H9 (cell line): ENCODE results near the gene SCGB1A1. TPM values are rescaled to one million over a fixed set of nuclear protein-coding genes. Genes with fewer than 3 reads are reported as not detected.

ENCODE experiments used
- DNase-seq: peaks from one replicate; pipeline ENCODE4 v3.0.0-alpha.2; 2017
- H2AFZ ChIP-seq: one replicate; pipeline ENCODE4 v1.6.1; 2013; ENCODE audit warnings: mild to moderate bottlenecking, low read length, control low read depth, moderate library complexity
- H2AK5ac ChIP-seq: 2 replicates; pipeline ENCODE4 v1.6.1; 2013; ENCODE audit warnings: low read length, control low read depth, mixed read lengths; ENCODE audit not compliant: insufficient read length
- H2BK120ac ChIP-seq: one replicate; pipeline ENCODE4 v1.6.1; 2013; ENCODE audit warnings: low read depth, mild to moderate bottlenecking, low read length, control low read depth, inconsistent platforms; ENCODE audit not compliant: poor library complexity, severe bottlenecking
- H2BK12ac ChIP-seq: 2 replicates; pipeline ENCODE4 v1.6.1; 2013; ENCODE audit warnings: low read length, control low read depth, mixed read lengths, low read depth; ENCODE audit not compliant: insufficient read length
- H2BK15ac ChIP-seq: 2 replicates; pipeline ENCODE4 v1.6.1; 2013; ENCODE audit warnings: low read depth, low read length, control low read depth
- H2BK20ac ChIP-seq: one replicate; pipeline ENCODE4 v1.6.1; 2013; ENCODE audit warnings: low read depth, mild to moderate bottlenecking, low read length, control low read depth, inconsistent platforms; ENCODE audit not compliant: poor library complexity, severe bottlenecking
- H2BK5ac ChIP-seq: 2 replicates; pipeline ENCODE4 v1.6.1; 2013; ENCODE audit warnings: low read length, control low read depth, mixed read lengths; ENCODE audit not compliant: insufficient read length
- H3K14ac ChIP-seq: 2 replicates; pipeline ENCODE4 v1.6.1; 2013; ENCODE audit warnings: low read length, control low read depth; ENCODE audit not compliant: insufficient read depth
- H3K18ac ChIP-seq: 2 replicates; pipeline ENCODE4 v1.6.1; 2013; ENCODE audit warnings: low read depth, mild to moderate bottlenecking, mixed read lengths, low read length, control low read depth; ENCODE audit not compliant: insufficient read length
- H3K23ac ChIP-seq: 2 replicates; pipeline ENCODE4 v1.6.1; 2013; ENCODE audit warnings: low read length, control low read depth, mixed read lengths, low read depth; ENCODE audit not compliant: insufficient read length
- H3K23me2 ChIP-seq: 2 replicates; pipeline ENCODE4 v1.6.1; 2013; ENCODE audit warnings: low read depth, mild to moderate bottlenecking, mixed read lengths, low read length, control low read depth; ENCODE audit not compliant: insufficient read length, poor library complexity, severe bottlenecking
- H3K27ac ChIP-seq: 2 replicates; pipeline ENCODE4 v1.5.1; 2013; ENCODE audit warnings: low read length, control low read depth, mixed read lengths, low read depth; ENCODE audit not compliant: insufficient read length
- H3K27me3 ChIP-seq: 2 replicates; pipeline ENCODE4 v1.6.1; 2013; ENCODE audit warnings: low read length, control low read depth, inconsistent platforms; ENCODE audit not compliant: insufficient read depth
- H3K4ac ChIP-seq: 2 replicates; pipeline ENCODE4 v1.6.1; 2013; ENCODE audit warnings: low read depth, mild to moderate bottlenecking, control low read depth, inconsistent platforms, low read length, moderate library complexity
- H3K4me1 ChIP-seq: 2 replicates; pipeline ENCODE4 v1.6.1; 2013; ENCODE audit warnings: low read length, control low read depth, inconsistent platforms; ENCODE audit not compliant: insufficient read depth
- H3K4me2 ChIP-seq: 2 replicates; pipeline ENCODE4 v1.6.1; 2013; ENCODE audit warnings: low read length, control low read depth, mixed read lengths; ENCODE audit not compliant: insufficient read length, insufficient read depth
- H3K56ac ChIP-seq: 2 replicates; pipeline ENCODE4 v1.6.1; 2013; ENCODE audit warnings: low read depth, mild to moderate bottlenecking, mixed read lengths, low read length, control low read depth; ENCODE audit not compliant: insufficient read length
- H3K79me1 ChIP-seq: 2 replicates; pipeline ENCODE4 v1.6.1; 2013; ENCODE audit warnings: low read depth, mild to moderate bottlenecking, moderate library complexity, low read length, control low read depth, inconsistent platforms; ENCODE audit not compliant: insufficient read depth, poor library complexity, severe bottlenecking
- H3K79me2 ChIP-seq: 2 replicates; pipeline ENCODE4 v1.6.1; 2013; ENCODE audit warnings: low read length, control low read depth, inconsistent platforms; ENCODE audit not compliant: insufficient read depth
- H3K9ac ChIP-seq: 2 replicates; pipeline ENCODE4 v1.6.1; 2013; ENCODE audit warnings: low read length, control low read depth, mixed read lengths; ENCODE audit not compliant: insufficient read length; ENCODE audit errors: extremely low read depth
- H3K9me3 ChIP-seq: one replicate; pipeline ENCODE4 v1.6.1; 2013; ENCODE audit warnings: low read depth, low read length, inconsistent platforms; ENCODE audit not compliant: control insufficient read depth
- H3T11ph ChIP-seq: one replicate; pipeline ENCODE4 v1.6.1; 2013; ENCODE audit warnings: mild to moderate bottlenecking, low read length, control low read depth, inconsistent platforms
- H4K20me1 ChIP-seq: one replicate; pipeline ENCODE4 v1.6.1; 2013; ENCODE audit not compliant: control insufficient read depth, insufficient read length, insufficient read depth
- H4K5ac ChIP-seq: 2 replicates; pipeline ENCODE4 v1.6.1; 2013; ENCODE audit warnings: low read depth, mild to moderate bottlenecking, mixed read lengths, low read length, control low read depth; ENCODE audit not compliant: insufficient read length
- H4K8ac ChIP-seq: replicated peaks from 2 replicates; pipeline ENCODE4 v1.6.1; 2013; ENCODE audit warnings: low read length, control low read depth, mixed read lengths, low read depth; ENCODE audit not compliant: insufficient read length
- H4K91ac ChIP-seq: 2 replicates; pipeline ENCODE4 v1.6.1; 2013; ENCODE audit warnings: low read depth, mild to moderate bottlenecking, moderate library complexity, mixed read lengths, low read length, control low read depth; ENCODE audit not compliant: insufficient read length
- H3K27ac Mint-ChIP-seq, 3 experiments: 2 replicates in 2 of 3; 3 replicates in 1 of 3; pipeline ENCODE4 v1.8.0; 2020 to 2021; ENCODE audit warnings: mixed read lengths in 3 of 3, mild to moderate bottlenecking in 1 of 3, moderate library complexity in 1 of 3
- H3K27me3 Mint-ChIP-seq: 2 replicates; pipeline ENCODE4 v1.8.0; 2021; ENCODE audit warnings: low read depth, mild to moderate bottlenecking, moderate library complexity, mixed read lengths
- H3K36me3 Mint-ChIP-seq, 3 experiments: 2 replicates in 2 of 3; 3 replicates in 1 of 3; pipeline ENCODE4 v1.8.0; 2020 to 2021; ENCODE audit warnings: low read depth in 3 of 3, mixed read lengths in 3 of 3; ENCODE audit not compliant: insufficient read depth in 1 of 3
- H3K4me1 Mint-ChIP-seq, 2 experiments: 2 replicates each; pipeline ENCODE4 v1.8.0; 2020; ENCODE audit warnings: mixed read lengths in 2 of 2
- H3K4me3 Mint-ChIP-seq, 2 experiments: 2 replicates in 1 of 2; 3 replicates in 1 of 2; pipeline ENCODE4 v1.8.0; 2020 to 2021; ENCODE audit warnings: mild to moderate bottlenecking in 2 of 2, mixed read lengths in 2 of 2, moderate library complexity in 1 of 2
- H3K9me3 Mint-ChIP-seq, 2 experiments: 2 replicates in 1 of 2; 3 replicates in 1 of 2; pipeline ENCODE4 v1.8.0; 2020; ENCODE audit warnings: mild to moderate bottlenecking in 2 of 2, mixed read lengths in 2 of 2, moderate library complexity in 1 of 2
- CTCF ChIP-seq: fragments of 200-600 bp; sonication (generic); conservative IDR thresholded peaks from 3 replicates; pipeline ENCODE4 v1.8.0; 2021; ENCODE audit warnings: antibody characterized with exemption, mild to moderate bottlenecking
- WGBS: extraction: QIAGEN DNeasy Blood & Tissue Kit; methylation state at CpG from one replicate; pipeline ENCODE4 v1.1.7; 2013; ENCODE audit warnings: missing lambda C conversion rate, low lambda C conversion rate, mixed read lengths; ENCODE audit not compliant: insufficient read length; ENCODE audit errors: extremely low coverage; 5-methylcytosine and 5-hydroxymethylcytosine counted together
- total RNA-seq: library from RNA; stranded (reverse); gene quantifications from 2 replicates; pipeline ENCODE4 v1.2.1, GENCODE V29; 2021

Gene SCGB1A1
- total RNA-seq, 1 experiment from 2014 or later, result not detected

- H3K9ac ChIP-seq, result no peak overlapping the region
- no peak overlapping the region for H2BK5ac ChIP-seq
- no peak overlapping the region for H4K91ac ChIP-seq
- H2BK120ac ChIP-seq, result no peak overlapping the region
- no peak overlapping the region for H2BK12ac ChIP-seq
- H3K4me1 ChIP-seq, result no peaks in the 10 kb centered on the region
- no peak for TF ChIP-seq CTCF
- H3K18ac ChIP-seq, result no peak overlapping the region
- peaks cover 16% of the 10 kb centered on the region for H3K27me3 Mint-ChIP-seq
- peaks cover 13 to 17% of the 10 kb centered on the region in 2 experiments; a peak in 3 of 4 replicates for H3K4me1 Mint-ChIP-seq
- no peak overlapping the region for H2AK5ac ChIP-seq
- no peak overlapping the region for H3K27ac ChIP-seq
- no peaks in the 10 kb centered on the region for H3K79me2 ChIP-seq
- peaks cover 2 to 4% of the 10 kb centered on the region in 2 experiments; a peak in 4 of 5 replicates for H3K9me3 Mint-ChIP-seq
- no peaks in the 10 kb centered on the region for H4K20me1 ChIP-seq
- H3K23ac ChIP-seq, result no peak overlapping the region
- H3K27me3 ChIP-seq, result no peaks in the 10 kb centered on the region
- H3K79me1 ChIP-seq, result no peaks in the 10 kb centered on the region
- WGBS, result no CpG with 5 or more reads among the region's 9 CpGs
- no peaks in the 10 kb centered on the region for H3K23me2 ChIP-seq
- no peak overlapping the region for H3T11ph ChIP-seq
- no peak overlapping the region for H2AFZ ChIP-seq
- H2BK20ac ChIP-seq, result no peak overlapping the region
- H3K56ac ChIP-seq, result no peak overlapping the region
- no peak overlapping the region for H3K4ac ChIP-seq
- H3K9me3 ChIP-seq, result no peaks in the 10 kb centered on the region
- H3K4me2 ChIP-seq, result no peak overlapping the region
- no peak overlapping the region for H4K5ac ChIP-seq
- DNase-seq, result no peak
- H2BK15ac ChIP-seq, result no peak overlapping the region
- no peak overlapping the region for H4K8ac ChIP-seq
- H3K14ac ChIP-seq, result no peak overlapping the region
- no peak overlapping the region for H3K27ac Mint-ChIP-seq
- H3K4me3 Mint-ChIP-seq, result no peak overlapping the region
- H3K36me3 Mint-ChIP-seq, result peaks cover 0 to 4% (median 0%) of the 10 kb centered on the region in 3 experiments; a peak in 1 of 7 replicates
These were observed 13.9 kb downstream of the SCGB1A1 start for GRCh38 chr11:62432695-62433094.
